ENCODE results near the gene PRRC2B. TPM values are rescaled to one million over a fixed set of nuclear protein-coding genes. Genes with fewer than 3 reads are reported as not detected.
"Not testable (repeated sequence)": the region's sequence is repeated elsewhere in the genome, so short reads cannot be mapped to it uniquely, and the experiment has no call there.

Gene PRRC2B
- 495 to 505 TPM (median 497 TPM) in 3 replicates for total RNA-seq

DNA sequence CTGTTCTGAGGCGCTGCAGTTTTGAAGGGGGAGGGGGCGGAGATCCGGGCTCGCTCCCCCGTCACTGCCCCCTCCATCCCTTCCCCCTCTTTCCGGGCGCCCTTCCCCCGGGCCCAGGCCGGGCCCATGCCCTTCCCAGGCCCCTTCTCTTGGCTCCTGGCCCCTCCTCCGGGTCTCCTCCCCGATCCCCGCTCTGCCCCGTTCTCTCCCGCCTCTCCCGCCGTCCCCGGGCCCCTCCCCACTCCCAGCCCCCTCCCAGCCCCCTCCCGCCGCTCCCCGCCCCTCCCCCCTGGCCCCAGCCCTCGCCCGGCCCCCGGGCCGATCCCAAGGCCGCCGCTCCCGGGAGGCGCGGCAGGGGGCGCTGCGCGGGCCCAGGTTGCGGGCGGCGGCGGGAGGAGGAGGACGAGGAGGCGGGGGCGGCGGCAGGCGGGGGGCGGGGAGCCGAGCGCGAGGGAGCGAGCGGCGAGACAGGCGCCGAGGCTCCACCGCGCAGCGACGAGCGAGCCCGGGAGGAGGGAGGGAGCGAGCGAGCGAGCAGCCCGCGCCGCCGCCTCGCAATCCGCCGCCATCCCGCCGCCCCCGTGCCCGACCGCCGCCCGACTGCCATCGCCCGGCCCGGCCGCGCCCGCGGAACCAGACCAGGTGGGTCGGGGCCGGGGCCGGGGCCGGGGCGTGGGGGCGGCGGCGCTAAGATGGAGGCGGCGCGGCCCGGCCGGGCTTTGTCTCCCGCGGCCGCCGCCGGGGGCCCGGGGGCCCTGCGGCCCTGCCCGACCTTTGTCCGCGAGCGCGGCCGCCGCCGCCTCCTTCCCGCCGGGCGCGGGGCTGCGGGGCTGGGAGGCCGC is at the start of gene PRRC2B:
TSS of gene PRRC2B (plus strand) at position 465 of the 842 bp plus-strand sequence. CDS start 36,059 bp downstream, outside the sequence.
- H3K36me3 Mint-ChIP-seq, result no peaks in the 10 kb centered on the region
- peak; percentile 93 for DNase-seq (ENCODE audit: low spot score in 2 of 2, unreplicated experiment in 2 of 2)
- H3K4me3 Mint-ChIP-seq, result peak within 1 kb of the TSS; percentile 92
- TF ChIP-seq, protein P1, sequence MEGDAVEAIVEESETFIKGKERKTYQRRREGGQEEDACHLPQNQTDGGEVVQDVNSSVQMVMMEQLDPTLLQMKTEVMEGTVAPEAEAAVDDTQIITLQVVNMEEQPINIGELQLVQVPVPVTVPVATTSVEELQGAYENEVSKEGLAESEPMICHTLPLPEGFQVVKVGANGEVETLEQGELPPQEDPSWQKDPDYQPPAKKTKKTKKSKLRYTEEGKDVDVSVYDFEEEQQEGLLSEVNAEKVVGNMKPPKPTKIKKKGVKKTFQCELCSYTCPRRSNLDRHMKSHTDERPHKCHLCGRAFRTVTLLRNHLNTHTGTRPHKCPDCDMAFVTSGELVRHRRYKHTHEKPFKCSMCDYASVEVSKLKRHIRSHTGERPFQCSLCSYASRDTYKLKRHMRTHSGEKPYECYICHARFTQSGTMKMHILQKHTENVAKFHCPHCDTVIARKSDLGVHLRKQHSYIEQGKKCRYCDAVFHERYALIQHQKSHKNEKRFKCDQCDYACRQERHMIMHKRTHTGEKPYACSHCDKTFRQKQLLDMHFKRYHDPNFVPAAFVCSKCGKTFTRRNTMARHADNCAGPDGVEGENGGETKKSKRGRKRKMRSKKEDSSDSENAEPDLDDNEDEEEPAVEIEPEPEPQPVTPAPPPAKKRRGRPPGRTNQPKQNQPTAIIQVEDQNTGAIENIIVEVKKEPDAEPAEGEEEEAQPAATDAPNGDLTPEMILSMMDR (IDR thresholded peaks at IDR 0.05; ENCODE audit: unreplicated experiment), result peak; percentile 24
- H3K4me1 Mint-ChIP-seq, result peaks cover 45% of the 10 kb centered on the region
- H3K27ac Mint-ChIP-seq, result peak within 1 kb of the TSS; percentile 98
- H3K9me3 Mint-ChIP-seq, result no peaks in the 10 kb centered on the region
- no peaks in the 10 kb centered on the region for H3K27me3 Mint-ChIP-seq (ENCODE audit: low read depth)

DNA sequence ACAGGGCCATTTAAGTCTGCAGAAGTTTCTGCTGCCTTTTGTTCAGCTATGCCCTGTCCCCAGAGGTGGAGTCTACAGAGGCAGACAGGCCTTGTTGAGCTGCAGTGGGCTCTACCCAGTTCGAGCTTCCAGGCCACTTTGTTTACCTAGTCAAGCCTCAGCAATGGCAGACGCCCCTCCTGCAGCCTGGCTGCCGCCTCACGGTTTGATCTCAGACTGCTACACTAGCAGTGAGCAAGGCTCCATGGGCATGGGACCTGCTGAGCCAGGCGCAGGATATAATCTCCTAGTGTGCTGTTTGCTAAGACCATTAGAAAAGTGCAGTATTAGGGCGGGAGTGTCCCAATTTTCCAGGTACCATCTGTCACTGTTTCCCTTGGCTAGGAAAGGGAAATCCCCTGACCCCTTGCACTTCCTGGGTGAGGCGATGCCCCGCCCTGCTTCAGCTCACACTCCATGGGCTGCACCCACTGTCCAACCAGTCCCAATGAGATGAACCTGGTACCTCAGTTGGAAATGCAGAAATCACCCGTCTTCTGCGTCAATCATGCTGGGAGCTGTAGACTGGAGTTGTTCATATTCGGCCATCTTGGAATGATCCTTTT is 48.9 kb upstream of the PRRC2B start:
- H3K27ac Mint-ChIP-seq; DNase-seq (ENCODE audit: low spot score in 2 of 2, unreplicated experiment in 2 of 2); H3K9me3 Mint-ChIP-seq; H3K36me3 Mint-ChIP-seq; H3K4me1 Mint-ChIP-seq; H3K4me3 Mint-ChIP-seq: not testable (repeated sequence)
- H3K27me3 Mint-ChIP-seq (ENCODE audit: low read depth), result peaks cover 33% of the 10 kb centered on the region

DNA sequence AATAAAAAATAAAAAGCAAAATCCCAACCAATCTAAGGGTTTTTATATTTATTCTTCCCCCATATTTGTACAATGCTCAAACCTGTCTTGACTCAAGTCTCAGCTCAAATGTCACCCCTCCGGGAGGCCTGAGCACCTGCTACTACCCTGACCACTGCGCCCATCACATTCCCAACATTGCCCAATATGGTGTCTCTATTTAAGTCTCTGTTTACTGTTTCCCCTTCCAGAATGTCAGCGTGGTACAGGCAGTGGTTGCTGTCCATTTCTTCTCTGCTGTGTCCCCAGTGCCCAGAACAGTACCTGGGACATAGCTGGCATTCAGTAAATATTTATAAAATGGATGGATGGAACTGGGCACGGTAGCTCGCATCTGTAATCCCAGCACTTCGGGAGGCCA is 47.3 kb upstream of the PRRC2B start:
- DNase-seq (ENCODE audit: low spot score in 2 of 2, unreplicated experiment in 2 of 2), result no peak
- Mint-ChIP-seq H3K27me3 (ENCODE audit: low read depth) (peaks cover 20% of the 10 kb centered on the region), H3K27ac (no peak overlapping the region), H3K4me1 (peaks cover 2% of the 10 kb centered on the region), H3K9me3 (no peaks in the 10 kb centered on the region), H3K36me3 (no peaks in the 10 kb centered on the region), H3K4me3 (no peak overlapping the region)
- TF ChIP-seq, protein P1 (IDR thresholded peaks at IDR 0.05; ENCODE audit: unreplicated experiment), result no peak

DNA sequence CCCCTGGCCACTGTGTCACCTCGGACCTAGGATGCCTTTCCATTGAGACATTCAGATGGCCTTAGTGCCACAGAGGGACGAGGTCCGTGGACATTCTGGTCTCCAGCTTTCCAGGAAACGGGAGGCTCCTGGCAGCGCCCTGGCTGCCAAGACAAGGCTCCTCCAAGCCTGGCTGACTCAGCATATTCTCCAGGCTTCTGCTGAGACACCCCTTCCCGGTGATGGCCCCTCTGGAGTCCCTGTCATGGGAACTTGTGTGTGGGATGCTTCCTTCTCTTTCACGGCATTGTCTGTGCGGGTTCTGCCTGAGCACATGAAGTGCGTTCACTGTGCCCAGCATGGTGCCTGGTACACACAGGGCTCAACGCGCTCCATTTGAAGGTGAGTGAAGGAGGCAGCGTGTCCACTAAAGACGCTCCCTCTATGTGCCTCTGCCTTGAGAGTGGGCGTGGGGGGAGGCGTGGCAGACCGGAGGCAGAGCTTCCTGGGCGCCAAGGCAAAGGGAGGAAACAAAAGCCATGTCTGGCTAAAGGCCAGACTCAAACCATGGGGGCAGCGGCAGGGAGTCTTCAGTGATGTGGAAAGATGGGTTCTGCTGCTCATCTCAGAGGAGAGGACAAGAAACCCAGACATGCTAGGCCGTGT is 46.4 kb upstream of the PRRC2B start:
- Mint-ChIP-seq H3K27me3 (ENCODE audit: low read depth) (peaks cover 14% of the 10 kb centered on the region), H3K27ac (no peak overlapping the region), H3K4me3 (no peak overlapping the region), H3K36me3 (no peaks in the 10 kb centered on the region), H3K9me3 (no peaks in the 10 kb centered on the region), H3K4me1 (peaks cover 2% of the 10 kb centered on the region)
- no peak for DNase-seq (ENCODE audit: low spot score in 2 of 2, unreplicated experiment in 2 of 2)
- TF ChIP-seq, protein P1 (IDR thresholded peaks at IDR 0.05; ENCODE audit: unreplicated experiment), result no peak

DNA sequence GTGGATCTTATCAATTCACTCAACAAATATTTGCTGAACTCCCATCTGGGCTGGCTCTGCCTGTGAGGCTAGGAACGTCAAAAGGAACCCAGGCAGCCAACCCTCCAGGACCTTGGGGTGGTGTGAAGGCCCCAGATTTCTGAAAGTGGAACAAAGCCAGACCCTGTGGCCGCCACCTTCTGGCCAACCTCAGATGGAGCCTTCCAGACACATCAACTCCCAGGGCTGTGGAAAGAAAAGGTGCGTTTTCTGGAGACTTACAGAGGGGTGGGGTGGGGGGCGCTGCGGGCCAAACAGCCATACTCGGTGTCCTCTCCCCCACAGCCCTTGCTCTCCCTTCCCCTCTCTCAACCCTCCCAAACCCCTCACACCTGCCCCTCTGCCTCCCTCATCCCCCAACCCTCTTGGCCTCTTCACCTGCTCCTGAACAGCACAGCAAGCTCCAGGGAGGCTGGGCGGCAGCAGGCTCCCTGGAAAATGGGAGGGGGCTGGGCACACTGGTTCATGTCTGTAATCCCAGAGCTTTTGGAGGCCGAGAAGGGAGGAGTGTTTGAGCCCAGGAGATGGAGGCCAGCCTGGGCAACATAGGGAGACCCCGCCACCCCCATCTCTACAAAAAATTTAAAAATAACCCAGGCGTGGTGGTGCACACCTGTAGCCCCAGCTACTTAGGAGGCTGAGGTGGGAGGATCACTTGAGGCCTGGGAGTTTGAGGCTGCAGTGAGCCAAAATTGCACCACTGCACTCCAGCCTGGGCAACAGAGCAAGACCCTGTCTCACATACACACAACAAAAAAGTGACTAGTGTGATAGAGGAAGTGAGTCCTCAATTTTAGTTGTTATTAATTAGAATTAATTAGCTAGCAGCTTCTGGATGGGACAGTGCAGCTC is 45.0 kb upstream of the PRRC2B start:
- Mint-ChIP-seq H3K4me1 (peaks cover 2% of the 10 kb centered on the region), H3K27me3 (ENCODE audit: low read depth) (peaks cover 3% of the 10 kb centered on the region), H3K9me3 (no peaks in the 10 kb centered on the region), H3K27ac (no peak overlapping the region), H3K4me3 (no peak overlapping the region), H3K36me3 (no peaks in the 10 kb centered on the region)
- no peak for DNase-seq (ENCODE audit: low spot score in 2 of 2, unreplicated experiment in 2 of 2)
- TF ChIP-seq, protein P1 (IDR thresholded peaks at IDR 0.05; ENCODE audit: unreplicated experiment), result no peak

Measured in mesothelial cell of epicardium (in vitro differentiated cells).